MCF 10A (cell line): Measurements from ENCODE around the gene PTPN23. TPM values are rescaled to one million over a fixed set of nuclear protein-coding genes. Genes with fewer than 3 reads are reported as not detected.
"Not testable (repeated sequence)": the region's sequence is repeated elsewhere in the genome, so short reads cannot be mapped to it uniquely, and the experiment has no call there.

Experiments
- BruUV-seq: library from RNA; stranded (reverse); fragments of 400-500 nt; replicated peaks from 2 replicates; lab custom pipeline; 2021; lab: Mats Ljungman, UMichigan
- CTCF ChIA-PET: fragments of 300-600 bp; sonication (Branson Sonifier 250); formaldehyde crosslinking; extraction: SDS; loops from one replicate; lab custom pipeline; 2021; ENCODE audit warnings: antibody characterized with exemption, inconsistent platforms; lab: Yijun Ruan, JAX
- POLR2A ChIA-PET: fragments of 300-600, 350-650 bp; sonication (Branson Sonifier 250); formaldehyde crosslinking; extraction: SDS; loops from one replicate; lab custom pipeline; 2020; ENCODE audit warnings: antibody characterized with exemption, inconsistent platforms; lab: Yijun Ruan, JAX
- DNase-seq: peaks from one replicate; pipeline ENCODE4 v3.0.0-alpha.2; 2018; ENCODE audit not compliant: unreplicated experiment
- H3K27ac Mint-ChIP-seq: one replicate; pipeline ENCODE4 v1.8.0; 2022; ENCODE audit warnings: mild to moderate bottlenecking, low read depth, mixed read lengths; ENCODE audit not compliant: unreplicated experiment
- H3K27me3 Mint-ChIP-seq: one replicate; pipeline ENCODE4 v1.8.0; 2022; ENCODE audit warnings: mixed read lengths; ENCODE audit not compliant: insufficient read depth, unreplicated experiment
- H3K36me3 Mint-ChIP-seq: one replicate; pipeline ENCODE4 v1.8.0; 2022; ENCODE audit warnings: mild to moderate bottlenecking, moderate library complexity, mixed read lengths; ENCODE audit not compliant: insufficient read depth, unreplicated experiment
- H3K4me1 Mint-ChIP-seq: one replicate; pipeline ENCODE4 v1.8.0; 2022; ENCODE audit warnings: mixed read lengths; ENCODE audit not compliant: insufficient read depth, unreplicated experiment
- H3K4me3 Mint-ChIP-seq: one replicate; pipeline ENCODE4 v1.8.0; 2022; ENCODE audit warnings: mild to moderate bottlenecking, moderate library complexity, mixed read lengths; ENCODE audit not compliant: unreplicated experiment
- H3K9me3 Mint-ChIP-seq: one replicate; pipeline ENCODE4 v1.8.0; 2022; ENCODE audit warnings: mixed read lengths; ENCODE audit not compliant: unreplicated experiment
- CTCF ChIP-seq: fragments of 200-600 bp; IDR thresholded peaks from one replicate; pipeline ENCODE4 v1.8.0; 2022; ENCODE audit warnings: antibody characterized with exemption, mild to moderate bottlenecking; ENCODE audit not compliant: unreplicated experiment
- intact Hi-C: fragments of 100-400 bp; cut with micrococcal nuclease; formaldehyde crosslinking; loops from 2 replicates; pipeline ENCODE4 v1.14.1; 2022
- total RNA-seq: library from RNA; stranded (reverse); gene quantifications from 2 replicates; pipeline ENCODE4 v1.2.3, GENCODE V29; 2022

PTPN23 gene
- total RNA-seq, 1 experiment from 2014 or later: 44.5 TPM

- CTCF ChIA-PET: interaction anchor here (0.6 to 1.5 kb wide), 4 partner anchors 9 to 803 kb away, joined by 3 to 5 read pairs (median 3); no protein-coding TSS in a partner anchor
- peaks cover 9% of the 10 kb centered on the region for H3K9me3 Mint-ChIP-seq
- peaks cover 21% of the 10 kb centered on the region for H3K36me3 Mint-ChIP-seq
- POLR2A ChIA-PET: interaction anchor here (1.0 to 1.2 kb wide), 3 partner anchors 8 to 24 kb away, joined by 3 to 6 read pairs (median 5); partner anchors contain the start of gene SCAP
- no peak for TF ChIP-seq CTCF
- no peak for DNase-seq
- peaks cover 14% of the 10 kb centered on the region for H3K4me1 Mint-ChIP-seq
- H3K4me3 Mint-ChIP-seq: no peak overlapping the region
- H3K27me3 Mint-ChIP-seq: no peaks in the 10 kb centered on the region
- no peak overlapping the region for H3K27ac Mint-ChIP-seq
- no TSS peak for BruUV-seq
- intact Hi-C loops: no loop called here
Measured at GRCh38 chr3:47452453-47453215, 71.8 kb downstream of the PTPN23 start.

- Mint-ChIP-seq H3K36me3 (peaks cover 26% of the 10 kb centered on the region), H3K4me3 (no peak overlapping the region), H3K27me3 (no peaks in the 10 kb centered on the region), H3K9me3 (no peaks in the 10 kb centered on the region), H3K4me1 (peaks cover 14% of the 10 kb centered on the region), H3K27ac (peak overlapping the region; percentile 90)
- POLR2A ChIA-PET: interaction anchor here (0.5 to 5.3 kb wide), 5 partner anchors 10 to 733 kb away, joined by 3 to 51 read pairs (median 4); partner anchors contain the start of gene SCAP
- intact Hi-C loops: no loop called here
- peak; percentile 72 for DNase-seq
- TF ChIP-seq CTCF: no peak
- CTCF ChIA-PET: interaction anchor here (0.6 kb wide), 1 partner anchor 377 kb away, joined by 3 read pairs; no protein-coding TSS in a partner anchor
- BruUV-seq: no TSS peak
Measured at GRCh38 chr3:47455806-47456452, 75.1 kb downstream of the PTPN23 start.

- TF ChIP-seq CTCF: no peak
- Mint-ChIP-seq H3K4me3 (no peak overlapping the region), H3K36me3 (peaks cover 27% of the 10 kb centered on the region), H3K4me1 (peaks cover 14% of the 10 kb centered on the region), H3K27ac (peak overlapping the region; percentile 90), H3K27me3 (no peaks in the 10 kb centered on the region), H3K9me3 (no peaks in the 10 kb centered on the region)
- DNase-seq: no peak
- CTCF ChIA-PET: interaction anchor here (0.6 to 1.7 kb wide), 4 partner anchors 19 to 1151 kb away, joined by 3 to 5 read pairs (median 4); no protein-coding TSS in a partner anchor
- no TSS peak for BruUV-seq
- intact Hi-C loops: no loop called here
- POLR2A ChIA-PET: interaction anchor here (0.7 to 5.3 kb wide), 6 partner anchors 9 to 83 kb away, joined by 3 to 51 read pairs (median 3); partner anchors contain the start of gene SCAP
Measured at GRCh38 chr3:47456984-47457383, 76.2 kb downstream of the PTPN23 start.

GRCh38 chr3:47459534-47460085 is 78.8 kb downstream of the PTPN23 start:
- intact Hi-C loops, H3K27me3 Mint-ChIP-seq, H3K9me3 Mint-ChIP-seq, DNase-seq, H3K4me3 Mint-ChIP-seq, BruUV-seq, H3K27ac Mint-ChIP-seq: not testable (repeated sequence)
- ChIA-PET CTCF (interaction anchor here (0.9 kb wide), 1 partner anchor 38 kb away, joined by 4 read pairs; no protein-coding TSS in a partner anchor), POLR2A (interaction anchor here (1.1 to 5.3 kb wide), 2 partner anchors 14 kb away, joined by 3 to 51 read pairs; no protein-coding TSS in a partner anchor)
- peaks cover 22% of the 10 kb centered on the region for H3K36me3 Mint-ChIP-seq
- H3K4me1 Mint-ChIP-seq: peaks cover 15% of the 10 kb centered on the region

Other genes starting within 250 kb of the PTPN23 start
- gene SETD2, start 216.9 kb upstream of the PTPN23 start, total RNA-seq: 35.8 and 38.0 TPM in 2 replicates
- 6.7 and 9.5 TPM in 2 replicates for gene KIF9, start 98.2 kb upstream of the PTPN23 start, total RNA-seq
- 36.4 and 36.6 TPM in 2 replicates for gene KLHL18, start 98.1 kb upstream of the PTPN23 start, total RNA-seq
- 84.3 and 87.8 TPM in 2 replicates for gene SCAP, start 94.9 kb downstream of the PTPN23 start, total RNA-seq
- gene ELP6, start 132.7 kb downstream of the PTPN23 start, total RNA-seq: 32.5 and 33.5 TPM in 2 replicates
- gene CSPG5, start 197.8 kb downstream of the PTPN23 start, total RNA-seq: 0.44 and 0.71 TPM in 2 replicates